GM12801 (cell line): ENCODE measurements around the gene FREY1.

ENCODE experiments used
- TF ChIP-seq, protein P1 (sequence below): IDR thresholded peaks from one replicate; pipeline ENCODE4 v1.5.1; 2011; ENCODE audit warnings: control low read depth; ENCODE audit not compliant: insufficient read length; ENCODE audit errors: extremely low read depth

The FREY1 gene

DNA sequence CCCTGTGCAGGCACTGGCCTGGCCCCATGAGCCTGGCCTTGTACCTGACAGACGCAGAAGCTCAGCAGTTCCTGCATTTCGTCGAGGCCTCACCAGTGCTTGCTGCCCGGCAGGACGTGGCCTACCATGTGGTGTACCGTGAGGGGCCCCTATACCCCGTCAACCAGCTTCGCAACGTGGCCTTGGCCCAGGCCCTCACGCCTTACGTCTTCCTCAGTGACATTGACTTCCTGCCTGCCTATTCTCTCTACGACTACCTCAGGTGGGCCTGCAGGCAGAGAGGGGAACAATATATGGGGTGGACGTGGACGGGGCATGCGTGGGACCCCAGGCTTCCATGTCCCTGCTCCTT, 20.2 kb upstream of the FREY1 start:
- TF ChIP-seq, protein P1, sequence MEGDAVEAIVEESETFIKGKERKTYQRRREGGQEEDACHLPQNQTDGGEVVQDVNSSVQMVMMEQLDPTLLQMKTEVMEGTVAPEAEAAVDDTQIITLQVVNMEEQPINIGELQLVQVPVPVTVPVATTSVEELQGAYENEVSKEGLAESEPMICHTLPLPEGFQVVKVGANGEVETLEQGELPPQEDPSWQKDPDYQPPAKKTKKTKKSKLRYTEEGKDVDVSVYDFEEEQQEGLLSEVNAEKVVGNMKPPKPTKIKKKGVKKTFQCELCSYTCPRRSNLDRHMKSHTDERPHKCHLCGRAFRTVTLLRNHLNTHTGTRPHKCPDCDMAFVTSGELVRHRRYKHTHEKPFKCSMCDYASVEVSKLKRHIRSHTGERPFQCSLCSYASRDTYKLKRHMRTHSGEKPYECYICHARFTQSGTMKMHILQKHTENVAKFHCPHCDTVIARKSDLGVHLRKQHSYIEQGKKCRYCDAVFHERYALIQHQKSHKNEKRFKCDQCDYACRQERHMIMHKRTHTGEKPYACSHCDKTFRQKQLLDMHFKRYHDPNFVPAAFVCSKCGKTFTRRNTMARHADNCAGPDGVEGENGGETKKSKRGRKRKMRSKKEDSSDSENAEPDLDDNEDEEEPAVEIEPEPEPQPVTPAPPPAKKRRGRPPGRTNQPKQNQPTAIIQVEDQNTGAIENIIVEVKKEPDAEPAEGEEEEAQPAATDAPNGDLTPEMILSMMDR: no peak

DNA sequence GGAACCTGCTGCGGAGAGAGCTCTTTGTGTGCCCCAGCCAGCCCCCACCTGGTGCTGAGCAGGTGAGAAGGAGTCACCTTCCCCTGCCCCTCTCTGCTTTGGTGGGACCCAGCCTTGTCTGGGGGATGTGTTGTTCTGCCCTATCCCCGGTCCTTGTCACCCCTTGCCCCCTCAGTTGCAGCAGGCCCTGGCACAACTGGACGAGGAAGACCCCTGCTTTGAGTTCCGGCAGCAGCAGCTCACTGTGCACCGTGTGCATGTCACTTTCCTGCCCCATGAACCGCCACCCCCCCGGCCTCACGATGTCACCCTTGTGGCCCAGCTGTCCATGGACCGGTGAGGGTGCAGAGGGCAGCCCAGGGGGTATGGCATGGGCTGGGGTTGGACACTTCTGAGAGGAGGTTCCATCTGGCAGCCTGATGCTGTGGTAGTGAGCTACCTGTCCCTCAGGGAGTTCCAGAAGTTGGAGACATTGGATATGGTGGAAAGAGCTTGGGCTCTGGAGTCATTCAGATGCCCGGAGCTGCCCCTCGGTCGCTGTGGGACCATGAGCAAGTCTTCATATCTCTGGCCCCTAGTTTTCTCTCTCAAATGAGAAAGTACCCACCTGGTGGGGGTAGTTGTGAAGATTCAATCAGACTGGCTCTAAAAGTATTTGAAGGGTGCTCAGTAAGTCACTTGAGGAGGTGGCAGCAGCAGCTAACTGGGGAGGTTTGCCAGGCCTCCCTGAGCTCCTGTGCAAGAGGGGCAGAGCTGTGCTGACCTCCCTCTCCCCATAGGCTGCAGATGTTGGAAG, 19.7 kb upstream of the FREY1 start:
- TF ChIP-seq, protein P1: no peak

DNA sequence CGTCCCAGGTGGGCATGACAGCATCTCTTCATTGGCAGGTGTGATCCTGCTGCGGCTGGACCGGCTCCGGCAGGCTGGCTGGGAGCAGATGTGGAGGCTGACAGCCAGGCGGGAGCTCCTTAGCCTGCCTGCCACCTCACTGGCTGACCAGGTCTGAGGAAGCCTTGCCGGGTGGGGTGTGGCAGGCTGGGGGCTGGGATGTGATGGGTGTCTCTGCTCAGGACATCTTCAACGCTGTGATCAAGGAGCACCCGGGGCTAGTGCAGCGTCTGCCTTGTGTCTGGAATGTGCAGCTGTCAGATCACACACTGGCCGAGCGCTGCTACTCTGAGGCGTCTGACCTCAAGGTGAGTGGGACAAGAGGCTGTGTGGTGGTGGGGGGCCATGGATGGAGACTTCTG, 18.9 kb upstream of the FREY1 start:
- TF ChIP-seq, protein P1: no peak

DNA sequence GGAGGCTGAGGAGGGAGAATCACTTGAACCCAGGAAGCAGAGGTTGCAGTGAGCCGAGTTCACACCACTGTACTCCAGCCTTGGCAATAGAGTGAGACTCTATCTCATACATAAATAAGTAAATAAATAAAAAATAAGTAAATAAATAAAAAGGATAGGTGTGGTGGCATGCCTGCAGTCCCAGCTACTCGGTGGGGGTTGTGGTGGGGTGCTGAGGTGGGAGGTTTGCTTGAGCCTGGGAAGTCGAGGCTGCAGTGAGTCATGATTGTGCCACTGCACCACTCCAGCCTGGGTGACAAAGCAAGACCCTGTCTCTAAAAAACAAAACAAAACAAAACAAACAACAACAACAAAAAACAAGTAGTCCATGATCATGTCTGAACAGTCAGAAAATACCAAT, 18.5 kb upstream of the FREY1 start:
- TF ChIP-seq, protein P1: no peak

DNA sequence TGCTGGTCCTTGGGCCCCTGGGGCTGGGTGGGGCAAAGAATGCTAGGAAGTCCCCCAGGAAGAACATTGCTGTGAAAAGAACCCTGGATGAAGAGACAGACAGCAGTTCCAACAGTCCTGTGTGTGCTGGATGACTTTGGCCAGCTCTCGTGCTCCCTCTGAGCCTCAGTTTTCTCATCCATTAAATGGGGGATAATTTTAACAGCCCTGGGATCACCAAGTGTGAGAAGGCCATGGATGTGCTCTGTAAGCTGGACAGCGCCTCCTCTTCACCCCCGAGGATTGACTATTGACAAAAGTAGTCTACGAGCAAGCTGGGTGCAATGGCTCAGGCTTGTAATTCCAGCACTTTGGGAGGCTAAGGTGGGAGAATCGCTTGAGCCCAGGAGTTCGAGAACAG, 17.9 kb upstream of the FREY1 start:
- TF ChIP-seq, protein P1: no peak

DNA sequence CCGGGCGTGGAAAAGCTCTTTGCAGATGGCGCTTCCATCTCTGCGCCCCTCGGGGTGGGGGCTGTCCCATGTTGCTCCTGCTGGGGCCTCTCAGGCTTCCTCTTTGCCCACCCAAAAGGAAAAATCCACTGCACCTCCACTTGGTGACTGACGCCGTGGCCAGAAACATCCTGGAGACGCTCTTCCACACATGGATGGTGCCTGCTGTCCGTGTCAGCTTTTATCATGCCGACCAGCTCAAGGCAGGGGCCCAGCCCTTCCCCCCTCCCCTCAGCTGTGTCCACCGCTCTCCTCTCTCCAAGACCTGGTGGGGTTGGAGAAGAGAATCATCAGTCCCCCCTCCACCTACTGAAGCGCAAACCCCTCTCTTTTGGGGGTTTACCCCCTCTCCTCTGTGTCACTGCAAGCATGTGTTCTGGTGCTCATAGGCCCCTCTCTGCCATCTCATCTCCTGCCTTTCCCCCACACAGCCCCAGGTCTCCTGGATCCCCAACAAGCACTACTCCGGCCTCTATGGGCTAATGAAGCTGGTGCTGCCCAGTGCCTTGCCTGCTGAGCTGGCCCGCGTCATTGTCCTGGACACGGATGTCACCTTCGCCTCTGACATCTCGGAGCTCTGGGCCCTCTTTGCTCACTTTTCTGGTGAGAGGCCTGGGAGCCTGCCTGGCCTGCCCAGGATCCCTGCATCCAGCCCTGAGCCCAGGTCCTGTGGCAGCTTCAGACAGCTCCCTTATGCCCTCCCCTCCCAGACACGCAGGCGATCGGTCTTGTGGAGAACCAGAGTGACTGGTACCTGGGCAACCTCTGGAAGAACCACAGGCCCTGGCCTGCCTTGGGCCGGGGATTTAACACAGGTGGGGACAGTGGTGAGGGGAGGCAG, 17.2 kb upstream of the FREY1 start:
- TF ChIP-seq, protein P1: no peak

DNA sequence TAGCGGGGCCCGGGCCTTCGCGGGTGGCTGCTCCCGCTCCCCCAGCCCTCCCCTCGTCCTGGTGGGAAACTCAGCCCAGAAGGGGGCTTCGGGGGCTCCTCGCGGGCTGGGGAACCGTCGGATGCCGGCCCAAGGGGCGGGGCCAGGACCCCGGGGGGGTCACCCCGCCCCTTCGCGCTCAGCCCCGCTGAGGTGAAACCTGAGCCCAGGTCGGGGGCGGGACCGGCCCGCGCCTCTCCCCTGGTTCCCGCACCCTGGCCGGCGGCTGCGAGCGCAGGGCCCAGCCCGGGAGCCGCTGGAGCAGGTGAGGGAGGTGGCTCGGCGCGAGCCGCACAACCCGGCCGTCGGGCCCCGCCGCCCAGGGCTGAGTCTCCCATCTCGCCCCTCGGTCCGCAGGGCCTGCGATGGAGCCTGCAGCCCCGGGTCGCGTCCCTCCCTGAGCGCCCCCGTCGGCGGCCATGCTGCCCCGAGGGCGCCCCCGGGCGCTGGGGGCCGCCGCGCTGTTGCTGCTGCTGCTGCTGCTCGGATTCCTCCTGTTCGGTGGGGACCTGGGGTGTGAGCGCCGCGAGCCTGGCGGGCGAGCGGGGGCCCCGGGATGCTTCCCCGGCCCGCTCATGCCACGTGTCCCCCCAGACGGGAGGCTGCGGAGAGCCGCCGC, 15.5 kb upstream of the FREY1 start, which contains the start of gene LARGE2:
Gene LARGE2 (plus strand): TSS at position 232 of the 658 bp plus-strand sequence. CDS start 227 bp downstream, at position 459.
- TF ChIP-seq, protein P1: no peak
